NOMO-1 treated with DMSO at 0.1 percent for 48 hours (cell line): ENCODE results near the gene TEAD4.

ENCODE experiments used
- DNase-seq: peaks from one replicate; lab custom pipeline; 2025; ENCODE audit not compliant: unreplicated experiment; lab: John Stamatoyannopoulos, UW

TEAD4 gene

GRCh38 chr12:3078086-3078820, 119.1 kb downstream of the TEAD4 start:
- no peak for DNase-seq

- DNase-seq: no peak
Measured at GRCh38 chr12:3081091-3081490, 121.9 kb downstream of the TEAD4 start.

DNA sequence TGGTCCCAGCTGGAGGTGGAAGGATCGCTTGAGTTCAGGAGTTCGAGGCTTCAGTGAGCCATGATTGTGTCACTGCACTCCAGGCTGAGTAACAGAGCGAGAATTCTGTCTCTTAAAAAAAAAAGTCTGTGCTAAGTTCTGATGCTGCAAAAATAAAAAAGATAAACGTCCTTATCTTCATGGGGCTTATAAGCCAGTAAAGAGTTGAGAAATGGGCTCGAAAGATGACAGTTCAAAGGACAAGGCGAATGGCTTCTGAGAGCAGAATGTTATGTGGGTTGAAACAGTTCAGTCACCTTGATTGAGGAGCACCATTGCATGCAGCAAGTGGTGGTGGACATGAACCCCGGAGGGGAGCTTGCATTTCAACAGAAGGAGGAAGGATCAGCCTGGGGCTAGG, 122.7 kb downstream of the TEAD4 start:
- no peak for DNase-seq

DNA sequence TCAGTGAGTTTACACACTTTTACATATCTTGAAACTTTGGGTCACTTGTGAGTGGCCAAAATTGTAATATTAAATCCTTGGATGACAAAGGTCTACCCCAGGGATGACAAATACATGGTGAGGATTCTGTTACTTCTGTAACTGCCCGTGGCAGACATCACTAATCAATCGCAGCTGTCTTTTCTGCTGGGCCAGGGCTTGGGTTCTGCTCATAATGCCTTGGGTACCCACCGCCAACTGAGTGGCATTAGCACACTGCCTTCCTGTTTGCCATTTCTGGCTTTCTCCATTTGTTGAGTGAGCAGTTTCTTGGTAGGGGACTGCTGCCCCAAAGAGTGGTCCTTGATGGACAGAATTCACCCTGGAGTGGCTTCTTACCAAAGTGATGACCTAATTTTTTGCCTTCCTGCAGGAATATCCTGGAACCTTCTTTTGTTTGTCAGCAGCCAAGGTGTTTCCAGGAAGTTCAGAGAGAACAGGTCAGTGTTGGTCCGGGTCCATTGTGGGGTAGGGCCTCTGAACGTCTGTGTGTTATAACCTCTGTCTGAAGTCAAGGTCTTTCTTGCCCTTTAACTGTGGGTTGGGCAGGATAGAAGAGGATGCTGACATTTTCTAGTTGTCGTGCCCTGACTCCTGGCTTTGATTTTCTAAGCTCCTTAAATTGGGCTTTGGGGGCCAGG, 124.2 kb downstream of the TEAD4 start:
- no peak for DNase-seq

GRCh38 chr12:3083921-3084347, 124.7 kb downstream of the TEAD4 start:
- no peak for DNase-seq

DNA sequence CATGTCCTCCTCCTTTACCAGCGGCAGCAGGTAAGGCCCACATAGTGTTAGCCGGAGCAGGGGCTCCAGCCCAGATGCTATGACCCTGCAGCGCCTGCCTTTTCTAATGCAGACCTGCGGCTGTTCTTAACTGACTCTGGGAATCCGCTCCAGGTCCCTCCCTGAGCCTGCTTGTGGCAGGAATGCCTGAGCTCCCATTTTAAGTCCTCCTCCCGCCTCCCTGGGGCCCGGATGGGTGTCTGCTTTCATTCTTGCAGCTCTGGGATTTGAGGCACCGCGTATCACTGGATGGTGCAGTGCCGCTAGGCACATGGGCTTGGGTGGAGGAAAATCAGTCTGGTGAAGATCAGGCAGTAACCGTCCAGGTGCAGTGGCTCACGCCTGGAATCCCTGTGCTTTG, 125.5 kb downstream of the TEAD4 start:
- DNase-seq: no peak

- no peak for DNase-seq
Measured at GRCh38 chr12:3085341-3086139, 126.3 kb downstream of the TEAD4 start.

GRCh38 chr12:3086211-3086610, 127.0 kb downstream of the TEAD4 start:
- DNase-seq: no peak

- DNase-seq: no peak
Measured at GRCh38 chr12:3086729-3087323, 127.6 kb downstream of the TEAD4 start.

- DNase-seq: no peak
Measured at GRCh38 chr12:3087758-3088650, 128.8 kb downstream of the TEAD4 start.

- no peak for DNase-seq
Measured at GRCh38 chr12:3089588-3089987, 130.4 kb downstream of the TEAD4 start.
